HG03139 (cell line): ENCODE results near the gene PICALM.
"Not testable (repeated sequence)": the region's sequence is repeated elsewhere in the genome, so short reads cannot be mapped to it uniquely, and the experiment has no call there.

ENCODE experiments used
- ATAC-seq: cut with Tn5 transposase; IDR thresholded peaks from one replicate; pipeline ENCODE4 v1.9.1; 2021; ENCODE audit not compliant: unreplicated experiment

Gene PICALM

DNA sequence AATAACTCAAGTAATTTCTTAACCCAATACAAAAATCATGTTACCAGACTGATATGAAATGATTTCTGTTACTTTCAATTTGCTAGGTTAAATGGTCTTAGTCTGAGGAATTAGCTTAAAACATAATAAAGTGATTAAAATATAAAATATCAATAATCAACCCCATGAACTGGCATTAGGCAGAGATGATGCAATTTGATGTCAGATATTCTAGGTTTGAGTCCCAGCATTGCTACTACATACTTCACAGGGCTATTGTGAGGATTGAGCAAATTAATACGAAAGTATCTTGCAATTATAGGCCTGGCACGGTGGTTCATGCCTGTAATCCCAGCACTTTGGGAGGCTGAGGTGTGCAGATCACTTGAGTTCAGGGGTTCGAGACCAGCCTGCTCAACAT, 66.5 kb downstream of the PICALM start:
- no peak for ATAC-seq

- no peak for ATAC-seq
Observed at GRCh38 chr11:85991508-85991907, 77.4 kb downstream of the PICALM start.

- ATAC-seq = no peak
Observed at GRCh38 chr11:85989746-85990145, 79.1 kb downstream of the PICALM start.

DNA sequence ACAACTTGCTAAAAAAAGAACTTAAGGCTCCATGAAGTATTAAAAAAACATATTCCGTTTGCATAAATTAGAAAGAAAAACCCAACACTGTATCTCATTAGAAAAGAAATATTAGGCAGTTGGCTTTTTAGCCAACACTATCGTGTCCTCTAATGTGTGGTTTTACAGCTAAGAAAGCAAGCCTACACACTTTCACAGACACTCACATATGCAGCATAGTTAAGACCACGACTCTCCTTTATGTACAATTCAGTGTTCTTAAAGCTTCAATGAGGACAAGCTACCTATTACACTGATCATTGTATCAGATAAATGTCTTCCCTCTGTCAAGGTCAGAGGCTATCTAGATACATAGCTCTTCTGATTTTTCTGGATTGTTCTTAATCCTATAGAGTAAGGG, 80.1 kb downstream of the PICALM start:
- ATAC-seq = no peak

DNA sequence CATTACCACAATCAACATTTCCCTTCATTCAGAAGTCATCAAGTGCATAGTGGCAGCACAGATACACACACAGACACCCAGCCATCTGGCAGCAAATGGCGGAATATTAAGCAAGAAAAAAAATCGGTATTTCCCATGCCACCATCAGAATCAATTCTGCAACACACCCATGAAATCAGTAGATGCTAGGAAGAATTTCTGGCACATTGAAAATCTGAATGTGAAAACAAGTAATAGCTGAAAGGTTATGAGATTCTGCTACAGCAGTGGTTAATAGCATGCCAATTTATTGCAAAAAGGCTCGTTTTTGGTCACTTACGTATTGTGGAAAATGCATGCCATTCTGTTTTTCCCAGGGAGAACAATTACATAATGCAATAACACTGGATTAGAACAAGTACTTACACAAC, 91.1 kb downstream of the PICALM start:
- ATAC-seq = no peak

DNA sequence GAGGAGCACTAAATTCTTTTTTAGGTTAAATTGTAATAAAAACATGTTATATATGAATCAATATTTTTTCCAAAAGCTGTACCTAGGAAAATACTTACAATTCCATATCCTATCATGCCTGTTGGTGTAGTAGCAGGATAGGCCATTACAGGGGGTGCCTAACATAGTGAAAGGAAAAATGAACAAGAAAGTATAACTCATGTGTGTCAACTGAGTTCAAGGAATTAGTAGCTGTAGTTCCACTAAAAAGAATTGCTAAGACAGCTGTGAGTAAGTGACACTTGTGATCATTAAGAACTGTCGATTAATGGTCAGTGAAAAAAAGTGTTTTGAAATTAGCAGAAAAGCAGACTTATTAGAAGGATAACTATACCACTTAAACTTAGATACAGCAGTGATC, 92.4 kb downstream of the PICALM start:
- ATAC-seq = no peak

DNA sequence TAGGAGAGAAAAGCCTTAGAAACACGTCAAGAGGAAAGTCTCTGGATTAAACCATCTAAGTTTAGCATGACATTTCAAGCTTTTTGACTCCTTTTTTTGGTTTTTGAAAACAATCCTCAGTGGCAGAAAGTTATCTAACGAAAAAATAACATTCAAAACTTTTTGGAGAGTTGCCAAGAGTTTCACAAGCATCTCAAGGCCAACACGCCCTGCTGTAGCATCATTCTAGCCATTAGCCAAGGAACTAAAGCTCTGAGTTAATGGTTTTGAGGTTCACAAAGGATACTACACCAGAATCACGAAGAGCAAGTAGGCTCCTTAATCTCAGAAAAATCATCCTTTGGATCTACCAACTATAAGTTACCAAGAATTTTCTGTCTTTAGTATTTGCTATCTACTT, 94.8 kb downstream of the PICALM start:
- ATAC-seq = no peak

DNA sequence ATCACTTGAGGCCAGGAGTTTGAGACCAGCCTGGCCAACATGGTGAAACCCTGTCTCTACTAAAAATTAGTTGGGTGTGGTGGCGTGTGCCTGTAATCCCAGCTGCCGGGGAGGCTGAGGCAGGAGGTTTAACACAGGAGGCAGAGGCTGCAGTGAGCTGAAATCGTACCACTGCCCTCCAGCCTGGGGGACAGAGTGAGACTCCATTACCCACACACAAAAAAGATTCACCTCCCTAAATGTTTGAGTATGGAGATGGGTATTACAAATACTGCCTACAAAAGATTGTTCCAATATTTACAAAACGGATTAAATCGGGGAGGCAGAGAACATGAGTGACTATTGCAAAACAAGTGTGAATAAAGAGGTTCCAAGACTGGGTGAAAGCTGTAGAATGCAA, 98.3 kb downstream of the PICALM start:
- ATAC-seq = no peak

DNA sequence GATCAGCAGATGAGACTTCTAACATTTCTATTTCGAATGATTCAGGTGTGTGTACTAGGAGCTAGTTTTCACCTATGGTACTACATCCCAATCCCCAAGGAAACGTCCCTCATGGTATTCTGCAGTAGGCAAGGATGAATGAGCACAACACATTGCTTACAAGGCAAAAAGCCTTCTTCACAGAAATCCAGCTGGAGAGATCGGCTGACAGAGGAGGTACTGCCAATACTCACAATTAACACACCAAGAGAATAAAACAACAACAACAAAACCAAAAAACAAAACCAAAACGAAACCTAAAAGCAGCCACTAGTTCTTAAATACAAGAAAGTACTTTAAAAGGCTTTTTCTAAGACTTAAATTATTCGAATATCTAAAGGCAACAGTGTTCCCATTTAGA, 101.4 kb downstream of the PICALM start:
- ATAC-seq = no peak

DNA sequence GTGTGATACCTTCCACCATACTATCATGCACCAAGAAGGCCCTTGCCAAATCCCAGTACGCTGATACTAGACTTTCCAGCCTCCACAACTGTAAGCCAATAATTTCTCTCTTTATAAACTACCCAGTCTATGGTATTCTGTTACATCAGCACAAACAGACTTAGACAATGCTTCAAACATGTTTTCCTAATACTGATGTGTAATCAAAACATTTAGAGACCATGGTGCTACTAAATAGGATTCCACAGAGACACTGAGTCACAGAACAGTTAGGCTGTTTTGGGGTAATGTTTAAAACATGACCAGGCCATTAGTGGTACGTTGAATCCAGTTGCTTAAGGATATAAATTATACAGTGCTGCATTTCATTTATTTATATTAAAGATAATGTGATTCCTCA, 103.7 kb downstream of the PICALM start:
- ATAC-seq = no peak

GRCh38 chr11:85961930-85962363, 106.9 kb downstream of the PICALM start:
- ATAC-seq = no peak

DNA sequence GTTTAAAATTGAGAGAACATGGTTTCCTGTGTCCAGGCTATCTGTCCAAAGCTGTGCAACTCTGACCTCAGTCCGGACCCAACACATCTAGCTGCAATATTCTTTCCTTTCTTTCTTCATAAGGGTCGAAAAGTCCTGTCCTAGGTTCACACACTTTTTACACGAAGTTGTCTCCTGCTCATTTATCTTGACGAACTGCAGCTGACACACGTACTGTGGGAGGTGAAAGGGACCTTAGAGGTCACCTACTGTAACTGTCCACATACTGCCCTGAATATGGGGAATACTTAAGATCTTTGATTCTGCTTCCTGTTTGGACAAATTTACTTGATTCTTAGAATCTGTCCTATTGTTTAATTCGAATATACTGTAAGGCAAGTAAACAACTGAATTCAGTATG, 107.8 kb downstream of the PICALM start:
- no peak for ATAC-seq

GRCh38 chr11:85960678-85961077, 108.2 kb downstream of the PICALM start:
- no peak for ATAC-seq

DNA sequence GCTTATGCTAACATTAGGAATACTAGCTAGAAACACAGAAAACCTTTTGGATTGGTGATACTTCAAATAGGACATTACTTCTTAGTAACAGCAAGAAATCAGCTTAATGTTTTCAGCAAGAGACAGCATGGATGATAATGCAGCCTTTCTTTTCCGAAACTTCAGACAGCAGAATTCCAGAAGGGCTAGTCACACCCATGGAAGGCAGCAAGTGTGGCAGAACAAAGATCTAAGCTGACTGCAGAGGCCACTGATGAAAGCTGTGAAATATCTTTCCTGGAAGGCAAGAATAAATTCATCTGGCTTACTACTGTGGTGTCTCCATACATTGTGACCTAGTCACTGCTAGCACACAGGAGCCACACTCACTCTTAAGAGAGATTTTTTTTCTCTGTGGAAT, 113.4 kb downstream of the PICALM start:
- no peak for ATAC-seq

DNA sequence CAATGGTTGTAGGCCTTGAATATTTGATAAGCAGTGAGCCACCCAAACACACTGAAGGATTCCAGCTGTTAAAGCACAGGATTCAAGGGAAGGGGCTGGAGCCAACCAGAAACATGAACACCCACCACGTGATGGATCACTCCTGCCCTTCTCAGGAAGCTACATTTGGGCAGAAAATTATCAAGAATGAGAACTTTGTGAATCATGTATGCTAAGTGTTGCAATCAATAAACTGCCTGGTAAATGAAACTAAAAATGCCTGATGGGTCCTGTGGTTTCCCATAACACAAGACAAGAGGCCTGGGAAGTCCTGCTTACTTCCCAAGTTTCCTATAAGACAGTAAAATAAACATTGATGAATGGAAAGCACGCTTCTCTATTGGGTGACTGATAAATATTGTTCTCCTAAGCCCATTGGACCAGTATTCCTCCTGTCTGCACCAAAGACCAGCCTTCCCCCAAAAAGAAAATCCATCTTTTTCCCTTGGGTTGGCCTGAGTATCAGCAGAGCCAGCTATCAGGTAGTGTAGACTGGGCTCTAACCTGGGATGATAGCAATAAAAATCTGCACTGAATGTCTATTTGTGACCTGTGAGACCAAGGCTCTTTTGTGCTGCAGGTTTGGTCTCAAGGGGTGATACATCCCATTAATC, 115.3 kb downstream of the PICALM start:
- ATAC-seq = no peak

DNA sequence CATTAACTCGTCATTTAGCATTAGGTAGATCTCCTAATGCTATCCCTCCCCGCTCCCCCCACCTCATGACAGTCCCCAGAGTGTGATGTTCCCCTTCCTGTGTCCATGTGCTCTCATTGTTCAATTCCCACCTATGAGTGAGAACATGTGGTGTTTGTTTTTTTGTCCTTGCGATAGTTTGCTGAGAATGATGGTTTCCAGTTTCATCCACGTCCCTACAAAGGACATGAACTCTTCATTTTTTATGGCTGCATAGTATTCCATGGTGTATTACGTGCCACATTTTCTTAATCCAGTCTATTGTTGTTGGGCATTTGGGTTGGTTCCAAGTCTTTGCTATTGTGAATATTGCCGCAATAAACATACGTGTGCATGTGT, 116.8 kb downstream of the PICALM start:
- ATAC-seq = not testable (repeated sequence)

- no peak for ATAC-seq
Observed at GRCh38 chr11:85951428-85952107, 117.3 kb downstream of the PICALM start.

- ATAC-seq = no peak
Observed at GRCh38 chr11:85951049-85951405, 117.9 kb downstream of the PICALM start.

DNA sequence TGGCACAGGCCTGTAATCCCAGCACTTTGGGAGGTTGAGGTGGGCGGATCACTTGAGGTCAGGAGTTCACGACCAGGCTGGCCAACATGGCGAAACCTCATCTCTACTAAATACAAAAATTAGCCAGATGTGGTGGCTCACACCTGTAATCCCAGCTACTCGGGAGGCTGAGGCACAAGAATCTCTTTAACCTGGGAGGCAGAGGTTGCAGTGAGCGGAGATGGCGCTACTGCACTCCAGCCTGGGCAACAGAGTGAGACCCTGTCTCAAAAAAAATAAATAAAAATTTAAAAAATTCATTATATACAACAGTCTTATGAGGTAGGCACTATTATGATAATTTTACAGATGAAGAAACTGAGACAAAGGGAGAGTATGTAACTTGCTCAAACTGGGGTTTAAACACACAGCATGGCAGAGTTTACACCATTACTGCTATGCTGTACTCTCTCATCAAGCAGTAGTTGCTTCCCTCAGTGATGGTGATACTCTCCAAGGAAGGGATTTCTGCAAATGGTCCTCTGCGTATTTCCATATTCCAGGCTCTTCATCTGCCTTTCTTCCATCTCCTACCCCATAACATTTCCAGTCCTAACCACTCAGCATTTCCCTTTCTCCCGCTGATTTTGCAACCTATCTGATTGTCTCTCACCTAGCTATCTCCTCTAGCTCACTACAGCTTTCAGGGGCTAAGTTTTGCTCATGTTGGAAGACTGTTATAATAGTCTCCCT, 118.4 kb downstream of the PICALM start:
- ATAC-seq = no peak

DNA sequence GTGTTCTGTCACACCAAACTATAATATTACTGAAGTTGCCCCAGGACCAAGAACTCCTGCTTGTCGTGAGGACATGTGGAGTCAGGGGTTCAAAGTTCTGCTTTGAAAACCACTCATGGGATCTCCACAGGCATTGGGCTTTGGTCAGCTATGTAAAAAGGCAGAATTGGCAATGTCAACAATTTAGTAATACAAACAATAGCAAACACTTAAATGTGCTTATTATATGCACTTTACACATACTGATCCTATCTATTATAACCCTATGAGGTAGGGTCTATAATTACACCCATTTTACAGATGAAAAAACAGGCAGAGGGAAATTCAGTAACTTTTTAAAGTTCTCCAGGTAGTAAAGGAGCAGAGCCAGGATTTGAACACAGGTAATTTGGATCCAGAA, 119.1 kb downstream of the PICALM start:
- no peak for ATAC-seq

- ATAC-seq = no peak
Observed at GRCh38 chr11:85948884-85949283, 120.0 kb downstream of the PICALM start.
